Adipocyte (in vitro differentiated cells): ENCODE results near the gene KRTAP25-1.

ENCODE experiments used
- DNase-seq: peaks from one replicate; pipeline ENCODE4 v3.0.0-alpha.2; 2015; ENCODE audit warnings: low read depth
- H3K27me3 ChIP-seq: replicated peaks from 2 replicates; pipeline ENCODE4 v1.7.0; 2013; ENCODE audit warnings: mild to moderate bottlenecking, low read length, moderate library complexity; ENCODE audit not compliant: control insufficient read depth, insufficient read depth
- H3K36me3 ChIP-seq: 2 replicates; pipeline ENCODE4 v1.7.0; 2013; ENCODE audit warnings: low read length, mild to moderate bottlenecking, moderate library complexity; ENCODE audit not compliant: control insufficient read depth, insufficient read depth, severe bottlenecking
- H3K4me1 ChIP-seq: 2 replicates; pipeline ENCODE4 v1.7.0; 2013; ENCODE audit warnings: mild to moderate bottlenecking, low read length, moderate library complexity; ENCODE audit not compliant: control insufficient read depth, insufficient read depth
- H3K4me3 ChIP-seq: 2 replicates; pipeline ENCODE4 v1.7.0; 2013; ENCODE audit warnings: mild to moderate bottlenecking, low read length, moderate library complexity
- H3K9ac ChIP-seq: 2 replicates; pipeline ENCODE4 v1.7.0; 2013; ENCODE audit warnings: mild to moderate bottlenecking, low read length, moderate library complexity
- H3K9me3 ChIP-seq: 2 replicates; pipeline ENCODE4 v1.7.0; 2013; ENCODE audit warnings: mild to moderate bottlenecking, low read length, moderate library complexity; ENCODE audit not compliant: control insufficient read depth

KRTAP25-1 gene

DNA sequence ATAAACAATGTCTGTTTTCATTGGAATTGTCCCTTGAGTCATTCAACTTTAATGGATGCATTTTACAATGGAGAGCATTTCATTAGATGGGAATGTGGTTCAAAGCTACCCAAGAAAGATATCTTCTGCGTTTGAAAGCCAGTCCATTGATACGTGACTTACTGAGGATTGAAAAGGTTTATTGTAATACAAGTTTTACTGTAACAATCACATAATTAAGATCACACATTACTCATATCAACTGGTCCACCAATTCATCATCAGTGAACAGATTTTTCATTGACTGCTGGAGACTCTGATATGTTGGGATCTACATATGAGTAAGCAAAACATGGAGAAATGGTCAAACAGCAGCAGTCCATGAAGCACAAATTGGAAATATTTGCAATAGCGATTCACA, 39.4 kb downstream of the KRTAP25-1 start:
- H3K4me1 ChIP-seq, result no peaks in the 10 kb centered on the region
- no peak overlapping the region for H3K4me3 ChIP-seq
- H3K36me3 ChIP-seq, result no peaks in the 10 kb centered on the region
- H3K9ac ChIP-seq, result no peak overlapping the region
- no peak for DNase-seq
- no peaks in the 10 kb centered on the region for H3K9me3 ChIP-seq
- no peaks in the 10 kb centered on the region for H3K27me3 ChIP-seq

DNA sequence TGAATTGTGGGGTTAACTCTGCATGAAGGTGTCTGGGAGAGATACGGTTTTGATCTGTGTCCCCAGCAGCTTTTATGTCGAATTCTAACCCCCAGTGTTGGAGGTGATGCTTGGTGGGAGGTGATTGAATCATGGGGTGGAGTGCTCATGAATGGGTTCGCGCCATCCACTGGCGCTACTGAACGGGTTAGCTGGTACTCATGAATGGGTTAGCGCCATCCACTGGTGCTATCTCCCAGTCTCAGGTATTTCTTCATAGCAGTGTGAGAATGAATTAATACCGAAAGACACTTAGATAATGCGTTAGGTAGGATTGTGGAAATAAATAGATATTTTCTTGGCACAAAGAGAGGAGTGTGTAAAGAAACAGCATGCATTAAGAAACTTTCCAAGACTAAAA, 40.5 kb downstream of the KRTAP25-1 start:
- no peak overlapping the region for H3K4me3 ChIP-seq
- H3K4me1 ChIP-seq, result no peaks in the 10 kb centered on the region
- no peaks in the 10 kb centered on the region for H3K36me3 ChIP-seq
- no peak overlapping the region for H3K9ac ChIP-seq
- DNase-seq, result no peak
- H3K27me3 ChIP-seq, result no peaks in the 10 kb centered on the region
- H3K9me3 ChIP-seq, result no peaks in the 10 kb centered on the region

DNA sequence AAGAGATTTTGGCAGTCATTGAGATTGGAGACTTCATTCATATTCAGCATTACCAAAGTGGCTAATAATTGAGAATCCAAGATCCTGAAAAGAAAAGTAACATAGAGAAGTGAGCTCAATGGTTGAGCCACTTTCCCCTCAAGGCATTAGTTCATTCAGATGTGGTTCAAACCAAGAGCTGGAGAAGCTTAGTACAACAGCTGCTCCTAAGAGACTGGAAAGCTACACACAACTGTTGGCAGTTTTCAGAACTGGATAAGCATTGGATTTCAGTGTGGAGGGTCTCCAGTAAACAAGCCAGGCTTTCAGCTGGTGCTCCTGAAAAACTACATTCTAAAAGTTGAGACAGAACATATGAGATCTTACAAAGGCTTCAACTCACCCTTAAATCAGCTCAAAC, 44.3 kb downstream of the KRTAP25-1 start:
- Histone ChIP-seq H3K9me3 (no peaks in the 10 kb centered on the region), H3K36me3 (no peaks in the 10 kb centered on the region), H3K4me3 (no peak overlapping the region), H3K9ac (no peak overlapping the region), H3K4me1 (no peaks in the 10 kb centered on the region), H3K27me3 (no peaks in the 10 kb centered on the region)
- DNase-seq, result no peak

DNA sequence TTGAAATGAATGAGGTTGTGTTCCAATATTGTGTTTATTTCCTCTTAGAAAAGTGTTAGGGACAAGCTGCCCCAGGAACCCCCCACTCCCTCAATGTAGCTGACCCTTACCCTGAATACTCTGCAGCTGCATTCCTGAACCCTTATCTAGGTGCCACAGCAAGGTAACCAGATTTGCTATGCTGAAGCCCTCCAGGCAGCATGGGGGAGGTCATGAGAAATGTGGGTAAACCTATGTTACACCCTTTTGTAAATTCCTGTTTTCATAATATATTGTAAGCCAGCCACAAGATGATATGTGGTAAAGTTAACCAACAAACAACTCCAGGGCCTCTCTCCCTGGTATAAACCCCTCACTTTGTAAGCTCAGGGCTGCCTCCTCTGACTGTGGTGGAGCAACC, 45.6 kb downstream of the KRTAP25-1 start:
- H3K36me3 ChIP-seq, result no peaks in the 10 kb centered on the region
- no peak for DNase-seq
- H3K9me3 ChIP-seq, result no peaks in the 10 kb centered on the region
- H3K4me3 ChIP-seq, result no peak overlapping the region
- no peaks in the 10 kb centered on the region for H3K4me1 ChIP-seq
- H3K9ac ChIP-seq, result no peak overlapping the region
- no peaks in the 10 kb centered on the region for H3K27me3 ChIP-seq

DNA sequence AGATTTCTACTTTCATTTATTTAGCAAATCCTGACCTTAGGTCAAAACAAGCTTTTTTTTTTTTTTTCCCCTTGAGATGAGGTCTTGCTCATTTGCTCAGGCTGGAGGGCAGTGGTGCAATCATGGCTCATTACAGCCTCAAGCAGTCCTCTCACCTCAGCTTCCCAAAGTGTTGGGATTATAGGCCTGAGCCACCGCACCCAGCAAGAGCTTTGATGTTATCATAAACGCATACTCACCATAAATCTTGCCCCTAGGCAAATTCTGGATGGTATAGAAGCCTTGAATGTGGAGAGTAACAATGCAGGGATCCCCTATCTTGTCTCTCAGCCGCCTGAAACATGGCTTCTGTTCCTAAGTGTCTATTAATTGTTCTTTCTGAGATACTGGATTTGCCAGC, 48.7 kb downstream of the KRTAP25-1 start:
- Histone ChIP-seq H3K9me3 (no peaks in the 10 kb centered on the region), H3K36me3 (no peaks in the 10 kb centered on the region), H3K4me3 (no peak overlapping the region), H3K4me1 (no peaks in the 10 kb centered on the region), H3K9ac (no peak overlapping the region), H3K27me3 (no peaks in the 10 kb centered on the region)
- no peak for DNase-seq
